GM12891 (cell line): ENCODE measurements around the gene COL4A1.
"Not testable (repeated sequence)": the region's sequence is repeated elsewhere in the genome, so short reads cannot be mapped to it uniquely, and the experiment has no call there.

Experiments used
- DNase-seq: peaks from one replicate; pipeline ENCODE4 v3.0.0; 2011; ENCODE audit warnings: low spot score; ENCODE audit not compliant: insufficient read length
- FAIRE-seq: peaks from 2 replicates; lab custom pipeline; 2011; peaks lifted over from hg19 to GRCh38; lab: Jason Lieb, UNC
- PAX5 ChIP-seq: IDR thresholded peaks from 2 replicates; pipeline ENCODE4 v1.6.1; 2011; ENCODE audit warnings: low read length, moderate library complexity, mild to moderate bottlenecking; ENCODE audit not compliant: insufficient read depth, severe bottlenecking
- POLR2A ChIP-seq: IDR thresholded peaks from 2 replicates; pipeline ENCODE4 v1.6.1; 2011; ENCODE audit warnings: low read depth, low read length, control low read depth
- POLR2AphosphoS5 ChIP-seq: IDR thresholded peaks from 2 replicates; pipeline ENCODE4 v1.6.1; 2011; ENCODE audit warnings: low read depth, low read length, control low read depth
- POU2F2 ChIP-seq: IDR thresholded peaks from 2 replicates; pipeline ENCODE4 v1.6.1; 2011; ENCODE audit warnings: low read depth, mild to moderate bottlenecking, control low read depth, low read length, moderate library complexity
- SPI1 ChIP-seq: IDR thresholded peaks from 2 replicates; pipeline ENCODE4 v1.6.1; 2011; ENCODE audit warnings: low read depth, low read length, control low read depth
- TAF1 ChIP-seq: IDR thresholded peaks from 2 replicates; pipeline ENCODE4 v1.6.1; 2011; ENCODE audit warnings: low read depth, low read length, control low read depth

Gene COL4A1

DNA sequence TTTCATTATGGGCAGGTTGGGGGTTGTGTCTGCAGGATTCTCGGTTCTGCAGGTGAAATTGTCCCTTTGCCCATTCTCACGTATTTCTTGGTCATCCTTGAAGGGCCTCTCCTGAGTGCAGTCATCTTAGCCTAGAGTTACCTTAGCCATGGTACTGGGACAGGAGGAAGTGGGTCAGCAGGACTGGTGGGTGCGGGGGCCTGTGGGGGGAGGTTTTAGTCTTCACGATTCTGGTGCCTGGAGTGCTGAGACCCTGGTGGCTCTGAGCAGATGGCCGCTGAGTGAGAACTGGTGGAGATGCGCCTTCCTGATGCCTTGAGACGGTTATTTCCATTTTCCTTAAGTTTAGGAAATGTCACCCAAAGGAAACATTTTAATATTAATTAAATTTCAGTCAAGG, 12.0 kb upstream of the COL4A1 start:
- DNase-seq (no peak), FAIRE-seq (no peak)
- TF ChIP-seq PAX5 (no peak), SPI1 (no peak), TAF1 (no peak), POLR2A (no peak), POU2F2 (no peak), POLR2AphosphoS5 (no peak)

DNA sequence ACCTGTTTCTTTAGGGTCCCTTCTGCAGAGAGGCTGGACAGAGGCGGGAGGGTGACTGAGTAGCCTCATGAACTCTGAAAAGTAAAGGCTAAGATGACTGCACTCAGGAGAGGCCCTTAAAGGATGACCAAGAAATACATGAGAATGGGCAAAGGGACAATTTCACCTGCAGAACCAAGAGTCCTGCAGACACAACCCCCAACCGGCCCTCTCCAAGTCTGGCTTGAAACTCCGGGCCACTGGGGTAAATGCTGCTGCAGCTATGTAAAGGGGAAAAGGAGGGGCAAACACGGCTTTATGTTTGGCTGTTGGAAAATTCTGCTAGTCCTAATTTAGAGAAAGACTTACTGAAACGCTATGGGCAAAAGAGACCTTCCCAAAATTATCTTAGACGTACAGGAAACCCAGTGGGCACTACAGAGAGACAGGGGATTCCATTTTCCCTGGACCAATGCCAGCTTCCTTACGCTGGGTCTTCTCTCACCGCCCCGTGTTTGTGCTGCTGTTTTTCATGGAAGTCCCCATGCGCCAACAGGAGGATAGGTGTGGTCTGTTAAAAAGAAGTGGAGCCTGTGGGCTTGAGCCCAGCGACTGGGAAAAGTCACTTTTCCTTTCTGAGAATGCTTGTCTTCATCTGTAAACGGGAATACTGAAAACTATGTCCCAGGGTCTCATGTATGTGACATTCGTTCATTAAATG, 10.7 kb upstream of the COL4A1 start:
- DNase-seq (no peak), FAIRE-seq (no peak)
- TF ChIP-seq TAF1 (no peak), POLR2A (no peak), POLR2AphosphoS5 (no peak), SPI1 (no peak), PAX5 (no peak), POU2F2 (no peak)

- no peak for DNase-seq
- no peak for TF ChIP-seq PAX5
- no peak for TF ChIP-seq SPI1
- no peak for TF ChIP-seq POLR2AphosphoS5
- no peak for TF ChIP-seq POLR2A
- no peak for TF ChIP-seq POU2F2
- no peak for TF ChIP-seq TAF1
- no peak for FAIRE-seq
These were observed 10.1 kb upstream of the COL4A1 start for GRCh38 chr13:110317093-110317492.

- TF ChIP-seq POLR2A (no peak), SPI1 (no peak), POU2F2 (no peak), POLR2AphosphoS5 (no peak), PAX5 (no peak)
- FAIRE-seq = no peak
- no peak for DNase-seq
These were observed 9.2 kb upstream of the COL4A1 start for GRCh38 chr13:110316196-110316595.

DNA sequence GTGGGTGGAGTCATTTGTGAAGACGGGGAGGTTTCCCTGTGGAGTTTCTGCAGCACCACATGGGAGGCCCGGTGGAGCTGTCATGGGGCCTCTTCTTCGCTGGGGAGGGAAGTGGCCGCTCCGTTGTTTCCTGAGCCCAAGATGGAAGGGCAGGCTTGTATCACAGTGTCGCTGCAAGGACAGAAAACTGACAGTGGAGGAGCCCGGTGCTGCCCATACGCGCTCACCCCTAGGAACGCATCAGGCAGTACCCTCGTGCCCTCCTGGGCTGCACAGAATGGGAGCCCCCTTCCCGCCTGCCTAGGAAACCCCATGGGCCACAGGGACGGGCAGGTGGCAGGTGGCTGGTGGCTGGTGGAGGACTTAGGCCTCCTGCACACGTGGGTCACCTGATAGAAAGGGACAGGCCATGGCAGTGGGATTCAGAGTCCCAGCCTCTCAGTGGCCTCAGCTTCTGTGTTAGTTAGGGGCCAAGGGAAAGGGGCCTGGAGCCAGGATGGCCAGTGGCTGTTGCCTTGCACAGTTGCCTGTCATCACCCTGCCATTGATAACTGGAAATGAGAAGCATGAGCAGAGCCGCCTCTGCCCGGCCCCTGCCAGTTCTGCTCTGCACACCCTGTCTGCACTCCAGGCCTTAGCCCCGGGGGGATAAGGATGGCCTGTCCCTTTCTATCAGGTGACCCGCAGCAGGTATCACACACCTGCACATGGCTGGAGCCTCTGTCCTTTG, 7.7 kb upstream of the COL4A1 start:
- DNase-seq = no peak
- TF ChIP-seq SPI1 (no peak), POLR2A (no peak), PAX5 (no peak), POLR2AphosphoS5 (no peak), TAF1 (no peak), POU2F2 (no peak)
- no peak for FAIRE-seq

GRCh38 chr13:110313733-110314132, 6.8 kb upstream of the COL4A1 start:
- DNase-seq, FAIRE-seq: not testable (repeated sequence)

DNA sequence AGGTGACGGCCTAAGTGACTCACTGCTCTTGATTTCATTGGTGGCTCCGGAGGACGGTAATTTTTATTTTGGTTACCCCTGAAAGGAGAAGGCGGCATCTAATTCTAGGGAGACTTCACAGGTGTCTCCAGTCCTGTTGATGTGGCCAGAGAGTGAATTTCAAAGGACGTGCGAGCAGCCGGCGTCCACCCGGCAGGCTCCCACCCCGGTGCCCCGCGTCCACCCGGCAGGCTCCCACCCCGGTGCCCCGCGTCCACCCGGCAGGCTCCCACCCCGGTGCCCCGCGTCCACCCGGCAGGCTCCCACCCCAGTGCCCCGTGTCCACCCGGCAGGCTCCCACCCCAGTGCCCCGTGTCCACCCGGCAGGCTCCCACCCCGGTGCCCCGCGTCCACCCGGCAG, 6.3 kb upstream of the COL4A1 start:
- DNase-seq, FAIRE-seq: not testable (repeated sequence)

- DNase-seq (no peak), FAIRE-seq (no peak)
- TF ChIP-seq SPI1 (no peak), TAF1 (no peak), PAX5 (no peak), POU2F2 (no peak), POLR2AphosphoS5 (no peak), POLR2A (no peak)
These were observed 5.5 kb upstream of the COL4A1 start for GRCh38 chr13:110312339-110313031.

DNA sequence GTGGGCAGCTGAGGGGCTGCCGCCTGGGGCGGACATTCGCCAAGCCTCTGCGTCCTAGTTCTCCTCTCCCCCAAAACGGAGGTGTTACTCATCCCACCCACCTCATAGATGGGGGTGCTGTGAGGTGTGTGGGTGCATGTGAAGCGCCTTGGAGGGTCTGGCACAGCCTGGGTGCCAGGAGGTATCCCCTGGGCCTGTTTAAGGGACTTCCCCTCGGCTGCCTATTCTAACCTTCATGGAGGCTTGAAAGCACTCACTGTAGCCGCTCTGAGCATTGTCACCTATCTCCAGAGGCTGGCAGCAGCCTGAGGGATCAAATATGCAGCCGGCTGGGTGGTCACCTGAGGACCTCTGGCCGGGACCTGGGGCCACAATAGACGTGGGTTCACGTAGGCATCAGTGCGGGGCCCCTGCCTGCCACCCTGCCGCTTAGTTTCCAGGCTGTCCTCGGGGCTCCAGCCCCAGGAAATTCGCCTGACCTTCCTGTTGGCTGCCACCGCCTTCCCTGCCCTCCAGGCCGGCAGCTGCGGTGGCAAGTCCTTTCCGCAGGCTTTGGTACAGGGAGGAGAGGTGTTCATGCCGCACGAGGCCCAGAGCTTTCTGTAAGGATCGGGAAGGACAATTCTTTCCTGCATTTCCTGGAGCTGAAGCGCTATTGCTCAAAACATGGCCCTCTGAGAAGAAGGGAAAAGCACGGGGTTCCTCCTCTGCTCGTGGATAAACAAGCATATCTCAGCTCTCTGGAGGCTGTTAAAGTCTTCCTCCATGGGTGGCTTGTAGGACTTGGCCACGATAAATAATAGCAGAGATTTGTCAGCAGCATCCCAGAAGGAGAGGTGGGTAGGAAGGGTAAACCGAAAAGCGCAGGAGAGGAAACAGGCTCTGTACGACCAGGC, 4.7 kb upstream of the COL4A1 start:
- DNase-seq = no peak
- no peak for TF ChIP-seq POLR2AphosphoS5
- no peak for TF ChIP-seq PAX5
- TF ChIP-seq POU2F2 = no peak
- no peak for TF ChIP-seq POLR2A
- no peak for TF ChIP-seq TAF1
- no peak for TF ChIP-seq SPI1
- no peak for FAIRE-seq
